HuH-7 (cell line): Measurements from ENCODE around the gene NHS.

ENCODE experiments used
- DNase-seq: peaks from one replicate; pipeline ENCODE4 v3.0.0; 2011; ENCODE audit warnings: low spot score

Gene NHS

GRCh38 chrX:17623750-17624149 is 248.8 kb downstream of the NHS start:
- no peak for DNase-seq

- no peak for DNase-seq
These were observed 252.0 kb downstream of the NHS start for GRCh38 chrX:17627026-17627425.

- DNase-seq, result no peak
These were observed 254.0 kb downstream of the NHS start for GRCh38 chrX:17628976-17629375.

GRCh38 chrX:17629519-17629918 is 254.5 kb downstream of the NHS start:
- no peak for DNase-seq

GRCh38 chrX:17631647-17632046 is 256.6 kb downstream of the NHS start:
- no peak for DNase-seq

- no peak for DNase-seq
These were observed 257.9 kb downstream of the NHS start for GRCh38 chrX:17632942-17633341.

GRCh38 chrX:17633546-17633945 is 258.5 kb downstream of the NHS start:
- DNase-seq, result no peak

GRCh38 chrX:17634542-17635207 is 259.7 kb downstream of the NHS start:
- DNase-seq, result no peak

- DNase-seq, result no peak
These were observed 260.2 kb downstream of the NHS start for GRCh38 chrX:17635231-17635630.

GRCh38 chrX:17637235-17637634 is 262.2 kb downstream of the NHS start:
- no peak for DNase-seq

GRCh38 chrX:17638731-17639130 is 263.7 kb downstream of the NHS start:
- DNase-seq, result no peak

GRCh38 chrX:17642891-17643290 is 267.9 kb downstream of the NHS start:
- DNase-seq, result no peak

GRCh38 chrX:17643528-17643927 is 268.5 kb downstream of the NHS start:
- DNase-seq, result no peak

GRCh38 chrX:17644001-17644400 is 269.0 kb downstream of the NHS start:
- DNase-seq, result no peak

GRCh38 chrX:17654116-17654515 is 279.1 kb downstream of the NHS start:
- DNase-seq, result no peak

- no peak for DNase-seq
These were observed 280.4 kb downstream of the NHS start for GRCh38 chrX:17655211-17656034.

- no peak for DNase-seq
These were observed 281.0 kb downstream of the NHS start for GRCh38 chrX:17656035-17656418.

- DNase-seq, result no peak
These were observed 281.6 kb downstream of the NHS start for GRCh38 chrX:17656556-17656955.

GRCh38 chrX:17662391-17662790 is 287.4 kb downstream of the NHS start:
- DNase-seq, result no peak

GRCh38 chrX:17668929-17669328 is 293.9 kb downstream of the NHS start:
- no peak for DNase-seq

GRCh38 chrX:17669458-17669857 is 294.5 kb downstream of the NHS start:
- DNase-seq, result no peak

GRCh38 chrX:17669891-17670290 is 294.9 kb downstream of the NHS start:
- no peak for DNase-seq

GRCh38 chrX:17670874-17671273 is 295.9 kb downstream of the NHS start:
- DNase-seq, result no peak

GRCh38 chrX:17674601-17675000 is 299.6 kb downstream of the NHS start:
- no peak for DNase-seq
